GM23338 (cell line): ENCODE data around the gene GGCT. TPM values are rescaled to one million over a fixed set of nuclear protein-coding genes. Genes with fewer than 3 reads are reported as not detected.

Experiments
- ATAC-seq: fragments of 200-7000 bp; cut with Tn5 transposase; 3 replicates; pipeline ENCODE4 v1.9.1; 2020
- DNase-seq: peaks from one replicate; pipeline ENCODE4 v3.0.0-alpha.2; 2015; ENCODE audit warnings: low spot score
- H2AFZ ChIP-seq: fragments of 200-600 bp; sonication (generic); 2 replicates; pipeline ENCODE4 v1.8.0; 2016; ENCODE audit warnings: antibody characterized with exemption, mild to moderate bottlenecking, moderate library complexity
- H3F3A ChIP-seq: fragments of 200-600 bp; sonication (generic); replicated peaks from 2 replicates; pipeline ENCODE4 v1.8.0; 2017; ENCODE audit warnings: antibody characterized with exemption, mixed run types, low read depth
- H3K27ac ChIP-seq: fragments of 200-600 bp; sonication (generic); 2 replicates; pipeline ENCODE4 v1.6.1; 2016; ENCODE audit warnings: low read depth
- H3K27me3 ChIP-seq: fragments of 200-600 bp; sonication (generic); 2 replicates; pipeline ENCODE4 v1.8.0; 2016; ENCODE audit warnings: mild to moderate bottlenecking, mixed run types, moderate library complexity; ENCODE audit not compliant: insufficient read depth
- H3K36me3 ChIP-seq: fragments of 200-600 bp; sonication (generic); 2 replicates; pipeline ENCODE4 v1.8.0; 2016; ENCODE audit warnings: mild to moderate bottlenecking; ENCODE audit not compliant: insufficient read depth
- H3K4me1 ChIP-seq: fragments of 200-600 bp; sonication (generic); 2 replicates; pipeline ENCODE4 v1.8.0; 2016; ENCODE audit warnings: mild to moderate bottlenecking, moderate library complexity; ENCODE audit not compliant: insufficient read depth
- H3K4me2 ChIP-seq: fragments of 200-600 bp; sonication (generic); 2 replicates; pipeline ENCODE4 v1.7.1; 2017; ENCODE audit warnings: mixed run types
- H3K4me3 ChIP-seq: fragments of 200-600 bp; sonication (generic); 2 replicates; pipeline ENCODE4 v1.6.1; 2016; ENCODE audit warnings: mixed run types
- H3K79me2 ChIP-seq: fragments of 200-600 bp; sonication (generic); replicated peaks from 2 replicates; pipeline ENCODE4 v1.8.0; 2017; ENCODE audit warnings: mild to moderate bottlenecking; ENCODE audit not compliant: insufficient read depth
- H3K9me2 ChIP-seq: fragments of 200-600 bp; sonication (generic); 2 replicates; pipeline ENCODE4 v1.8.0; 2017; ENCODE audit not compliant: insufficient read depth
- H4K20me1 ChIP-seq: fragments of 200-600 bp; sonication (generic); replicated peaks from 2 replicates; pipeline ENCODE4 v1.8.0; 2017; ENCODE audit warnings: mild to moderate bottlenecking; ENCODE audit not compliant: insufficient read depth
- H3K27ac Mint-ChIP-seq: 2 replicates; pipeline ENCODE4 v1.8.0; 2020; ENCODE audit warnings: inconsistent platforms, mild to moderate bottlenecking, moderate library complexity, mixed read lengths
- H3K27me3 Mint-ChIP-seq: 3 replicates; pipeline ENCODE4 v1.8.0; 2022; ENCODE audit warnings: low read depth, mild to moderate bottlenecking, moderate library complexity, mixed read lengths, inconsistent platforms; ENCODE audit not compliant: insufficient read depth, poor library complexity
- H3K36me3 Mint-ChIP-seq: 3 replicates; pipeline ENCODE4 v1.8.0; 2021; ENCODE audit warnings: low read depth, mild to moderate bottlenecking, inconsistent platforms, moderate library complexity, mixed read lengths
- H3K4me1 Mint-ChIP-seq: 3 replicates; pipeline ENCODE4 v1.8.0; 2020; ENCODE audit warnings: mild to moderate bottlenecking, inconsistent platforms, mixed read lengths
- H3K4me3 Mint-ChIP-seq: 3 replicates; pipeline ENCODE4 v1.8.0; 2021; ENCODE audit warnings: moderate library complexity, mild to moderate bottlenecking, inconsistent platforms, mixed read lengths
- H3K9me3 Mint-ChIP-seq: 3 replicates; pipeline ENCODE4 v1.8.0; 2020; ENCODE audit warnings: moderate library complexity, mild to moderate bottlenecking, inconsistent platforms, mixed read lengths
- CREB1 ChIP-seq: fragments of 250-450 bp; sonication (Bioruptor Pico); IDR thresholded peaks from 2 replicates; pipeline ENCODE4 v1.5.0; 2020; ENCODE audit warnings: low read depth, mild to moderate bottlenecking, moderate library complexity
- ETS1 ChIP-seq: IDR thresholded peaks from 2 replicates; pipeline ENCODE4 v1.6.1; 2016; ENCODE audit warnings: antibody characterized with exemption
- EZH2 ChIP-seq: fragments of 200-600 bp; sonication (generic); IDR thresholded peaks from one replicate; pipeline ENCODE4 v1.8.0; 2017; ENCODE audit warnings: antibody characterized with exemption, mild to moderate bottlenecking, low read depth; ENCODE audit not compliant: unreplicated experiment
- EZH2phosphoT487 ChIP-seq: fragments of 200-600 bp; sonication (generic); IDR thresholded peaks from one replicate; pipeline ENCODE4 v1.8.1; 2018; ENCODE audit warnings: antibody characterized with exemption; ENCODE audit not compliant: unreplicated experiment
- NANOG ChIP-seq: IDR thresholded peaks from 2 replicates; pipeline ENCODE4 v1.6.1; 2016; ENCODE audit warnings: antibody characterized with exemption, borderline replicate concordance
- REST ChIP-seq: IDR thresholded peaks from one replicate; pipeline ENCODE4 v1.6.1; 2018; ENCODE audit warnings: antibody characterized with exemption; ENCODE audit not compliant: unreplicated experiment
- STAT1 ChIP-seq: IDR thresholded peaks from one replicate; pipeline ENCODE4 v1.6.1; 2016; ENCODE audit warnings: antibody characterized with exemption; ENCODE audit not compliant: unreplicated experiment
- ZNF114 ChIP-seq: fragments of 250-450 bp; sonication (Bioruptor Pico); IDR thresholded peaks from 2 replicates; pipeline ENCODE4 v1.5.0; 2020; ENCODE audit warnings: mild to moderate bottlenecking, moderate library complexity
- ZNF331 ChIP-seq: fragments of 250-450 bp; sonication (Bioruptor Pico); IDR thresholded peaks from 2 replicates; pipeline ENCODE4 v1.5.0; 2020; ENCODE audit warnings: low read depth, mild to moderate bottlenecking, moderate library complexity
- ZNF462 ChIP-seq: fragments of 250-450 bp; sonication (Bioruptor Pico); IDR thresholded peaks from 2 replicates; pipeline ENCODE4 v1.5.0; 2020; ENCODE audit warnings: mild to moderate bottlenecking, moderate library complexity
- polyA plus RNA-seq: library from polyadenylated mRNA; unstranded; fragments of >200 nt; fragmentation: Nextera tagmentation; extraction: Ambion mirVana; gene quantifications from 2 replicates; pipeline ENCODE4 v1.2.1, GENCODE V29; 2016
- total RNA-seq: library from RNA; depleted of rRNA; stranded (reverse); fragments of >200 nt; shearing (Covaris generic); gene quantifications from 2 replicates; pipeline ENCODE4 v1.2.3, GENCODE V29; 2014

The GGCT gene
- total and polyA plus RNA-seq, 2 experiments from 2014 or later: 104 to 229 TPM

GRCh38 chr7:30468041-30468440, 36.6 kb downstream of the GGCT start (continued):
- TF ChIP-seq REST (no peak), EZH2 (no peak), NANOG (no peak), CREB1 (CRISPR knock-in tag) (no peak)

- Histone ChIP-seq H3F3A (no peaks in the 10 kb centered on the region), H2AFZ (no peak overlapping the region), H3K4me1 (peaks cover 14% of the 10 kb centered on the region), H3K9me2 (no peaks in the 10 kb centered on the region), H3K27ac (no peak overlapping the region; the same call in 1 of the 2 replicates), H3K36me3 (no peaks in the 10 kb centered on the region), H3K4me3 (no peak overlapping the region), H3K27me3 (no peaks in the 10 kb centered on the region), H4K20me1 (no peaks in the 10 kb centered on the region), H3K79me2 (peaks cover 13% of the 10 kb centered on the region), H3K4me2 (no peak overlapping the region)
- ATAC-seq: no peak
- Mint-ChIP-seq H3K9me3 (no peaks in the 10 kb centered on the region), H3K4me3 (no peak overlapping the region), H3K4me1 (peaks cover 28% of the 10 kb centered on the region), H3K27me3 (peaks cover 7% of the 10 kb centered on the region), H3K27ac (no peak overlapping the region), H3K36me3 (no peaks in the 10 kb centered on the region)
- no peak for DNase-seq
- TF ChIP-seq STAT1 (no peak), REST (no peak), ZNF114 (no peak), EZH2phosphoT487 (no peak), ZNF331 (no peak), ETS1 (no peak), ZNF462 (no peak), NANOG (no peak), EZH2 (no peak)
Measured at GRCh38 chr7:30467271-30467670, 37.4 kb downstream of the GGCT start.
